ENCODE data around the gene SLC26A4.

Gene SLC26A4

GRCh38 chr7:107660381-107661080 lies at the start of gene SLC26A4:
Gene SLC26A4 (plus strand): TSS chr7:107660828. CDS start chr7:107661642, 814 bp downstream.
- DNase-seq (ENCODE audit: low read depth) = peak; percentile 47
- no peak for TF ChIP-seq CTCF (IDR thresholded peaks at IDR 0.05; ENCODE audit: insufficient read depth, low read depth, low read length, missing control alignments)

GRCh38 chr7:107613439-107613838 lies 47.2 kb upstream of the SLC26A4 start:
- DNase-seq (ENCODE audit: low read depth) = no peak
- no peak overlapping the region for H3K4me3 ChIP-seq (ENCODE audit: low read depth, low read length)
- no peak for TF ChIP-seq CTCF (IDR thresholded peaks at IDR 0.05; ENCODE audit: insufficient read depth, low read depth, low read length, missing control alignments)

More at GRCh38 chr7:107660381-107661080, at the start of gene SLC26A4:
- peak within 1 kb of the TSS; percentile 30 for H3K4me3 ChIP-seq (ENCODE audit: low read depth, low read length)

GRCh38 chr7:107613948-107614347 lies 46.7 kb upstream of the SLC26A4 start:
- H3K4me3 ChIP-seq (ENCODE audit: low read depth, low read length) = no peak overlapping the region
- DNase-seq (ENCODE audit: low read depth) = no peak
- TF ChIP-seq CTCF (IDR thresholded peaks at IDR 0.05; ENCODE audit: insufficient read depth, low read depth, low read length, missing control alignments) = no peak

- TF ChIP-seq CTCF (IDR thresholded peaks at IDR 0.05; ENCODE audit: insufficient read depth, low read depth, low read length, missing control alignments) = no peak
- no peak overlapping the region for H3K4me3 ChIP-seq (ENCODE audit: low read depth, low read length)
- DNase-seq (ENCODE audit: low read depth) = no peak
Observed at GRCh38 chr7:107614425-107614824, 46.2 kb upstream of the SLC26A4 start.

GRCh38 chr7:107615910-107616680 lies 44.5 kb upstream of the SLC26A4 start:
- DNase-seq (ENCODE audit: low read depth) = no peak
- no peak for TF ChIP-seq CTCF (IDR thresholded peaks at IDR 0.05; ENCODE audit: insufficient read depth, low read depth, low read length, missing control alignments)
- no peak overlapping the region for H3K4me3 ChIP-seq (ENCODE audit: low read depth, low read length)

GRCh38 chr7:107622429-107622828 lies 38.2 kb upstream of the SLC26A4 start:
- no peak for DNase-seq (ENCODE audit: low read depth)
- no peak for TF ChIP-seq CTCF (IDR thresholded peaks at IDR 0.05; ENCODE audit: insufficient read depth, low read depth, low read length, missing control alignments)
- H3K4me3 ChIP-seq (ENCODE audit: low read depth, low read length) = no peak overlapping the region

Data from GM12865 (cell line).